ENCODE measurements around the gene EIF3I. TPM values are rescaled to one million over a fixed set of nuclear protein-coding genes. Genes with fewer than 3 reads are reported as not detected.

The EIF3I gene
- total and polyA plus RNA-seq, 2 of the 13 experiments (the other 11 are each of a cell fraction or from before 2014, with no cell fraction given) = 210 to 223 TPM

DNA sequence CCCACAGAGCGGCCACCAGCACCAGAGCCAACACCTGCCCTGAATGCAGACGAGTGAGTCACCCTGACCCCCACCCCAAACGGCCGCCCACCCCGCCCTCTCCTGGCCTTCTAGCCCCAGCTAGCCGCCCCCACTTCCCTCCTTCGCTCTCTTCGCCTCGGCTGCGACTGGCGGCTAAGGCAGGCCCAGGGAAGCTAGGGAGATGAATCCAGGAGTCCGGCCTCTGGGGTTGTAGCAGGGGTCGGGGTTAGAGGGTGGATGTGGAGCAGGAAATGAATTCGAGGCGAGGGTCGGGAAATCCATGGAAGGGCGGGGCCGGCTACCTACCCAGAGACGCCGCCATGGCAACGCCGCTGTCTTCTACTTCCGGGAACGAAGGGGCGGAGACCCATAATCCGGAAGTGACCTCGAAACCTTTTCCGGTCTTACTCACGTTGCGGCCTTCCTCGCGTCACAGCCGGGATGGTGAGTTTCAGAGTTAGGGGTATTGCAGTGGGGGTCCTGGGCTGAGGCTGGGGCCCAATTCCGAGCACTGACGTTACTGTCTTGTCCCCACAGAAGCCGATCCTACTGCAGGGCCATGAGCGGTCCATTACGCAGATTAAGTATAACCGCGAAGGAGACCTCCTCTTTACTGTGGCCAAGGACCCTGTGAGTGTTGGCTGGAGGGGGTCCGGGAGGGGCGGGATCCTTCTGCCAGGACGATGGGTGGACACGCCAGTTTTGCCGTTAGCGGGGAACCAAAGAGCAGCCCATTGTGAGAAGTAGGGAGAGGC lies at the start of gene EIF3I, which contains the start of gene TMEM234 (continued):
- TF ChIP-seq, protein P1, sequence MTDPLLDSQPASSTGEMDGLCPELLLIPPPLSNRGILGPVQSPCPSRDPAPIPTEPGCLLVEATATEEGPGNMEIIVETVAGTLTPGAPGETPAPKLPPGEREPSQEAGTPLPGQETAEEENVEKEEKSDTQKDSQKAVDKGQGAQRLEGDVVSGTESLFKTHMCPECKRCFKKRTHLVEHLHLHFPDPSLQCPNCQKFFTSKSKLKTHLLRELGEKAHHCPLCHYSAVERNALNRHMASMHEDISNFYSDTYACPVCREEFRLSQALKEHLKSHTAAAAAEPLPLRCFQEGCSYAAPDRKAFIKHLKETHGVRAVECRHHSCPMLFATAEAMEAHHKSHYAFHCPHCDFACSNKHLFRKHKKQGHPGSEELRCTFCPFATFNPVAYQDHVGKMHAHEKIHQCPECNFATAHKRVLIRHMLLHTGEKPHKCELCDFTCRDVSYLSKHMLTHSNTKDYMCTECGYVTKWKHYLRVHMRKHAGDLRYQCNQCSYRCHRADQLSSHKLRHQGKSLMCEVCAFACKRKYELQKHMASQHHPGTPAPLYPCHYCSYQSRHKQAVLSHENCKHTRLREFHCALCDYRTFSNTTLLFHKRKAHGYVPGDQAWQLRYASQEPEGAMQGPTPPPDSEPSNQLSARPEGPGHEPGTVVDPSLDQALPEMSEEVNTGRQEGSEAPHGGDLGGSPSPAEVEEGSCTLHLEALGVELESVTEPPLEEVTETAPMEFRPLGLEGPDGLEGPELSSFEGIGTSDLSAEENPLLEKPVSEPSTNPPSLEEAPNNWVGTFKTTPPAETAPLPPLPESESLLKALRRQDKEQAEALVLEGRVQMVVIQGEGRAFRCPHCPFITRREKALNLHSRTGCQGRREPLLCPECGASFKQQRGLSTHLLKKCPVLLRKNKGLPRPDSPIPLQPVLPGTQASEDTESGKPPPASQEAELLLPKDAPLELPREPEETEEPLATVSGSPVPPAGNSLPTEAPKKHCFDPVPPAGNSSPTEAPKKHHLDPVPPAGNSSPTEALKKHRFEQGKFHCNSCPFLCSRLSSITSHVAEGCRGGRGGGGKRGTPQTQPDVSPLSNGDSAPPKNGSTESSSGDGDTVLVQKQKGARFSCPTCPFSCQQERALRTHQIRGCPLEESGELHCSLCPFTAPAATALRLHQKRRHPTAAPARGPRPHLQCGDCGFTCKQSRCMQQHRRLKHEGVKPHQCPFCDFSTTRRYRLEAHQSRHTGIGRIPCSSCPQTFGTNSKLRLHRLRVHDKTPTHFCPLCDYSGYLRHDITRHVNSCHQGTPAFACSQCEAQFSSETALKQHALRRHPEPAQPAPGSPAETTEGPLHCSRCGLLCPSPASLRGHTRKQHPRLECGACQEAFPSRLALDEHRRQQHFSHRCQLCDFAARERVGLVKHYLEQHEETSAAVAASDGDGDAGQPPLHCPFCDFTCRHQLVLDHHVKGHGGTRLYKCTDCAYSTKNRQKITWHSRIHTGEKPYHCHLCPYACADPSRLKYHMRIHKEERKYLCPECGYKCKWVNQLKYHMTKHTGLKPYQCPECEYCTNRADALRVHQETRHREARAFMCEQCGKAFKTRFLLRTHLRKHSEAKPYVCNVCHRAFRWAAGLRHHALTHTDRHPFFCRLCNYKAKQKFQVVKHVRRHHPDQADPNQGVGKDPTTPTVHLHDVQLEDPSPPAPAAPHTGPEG (CRISPR knock-in tag; IDR thresholded peaks at IDR 0.05) = no peak
- TF ChIP-seq MAFF (IDR thresholded peaks at IDR 0.05; ENCODE audit: low read depth, low read length) (no peak), NFRKB (IDR thresholded peaks at IDR 0.05) (no peak), MTA3 (CRISPR knock-in tag; IDR thresholded peaks at IDR 0.05) (no peak), NAIF1 (CRISPR knock-in tag; IDR thresholded peaks at IDR 0.05; ENCODE audit: borderline replicate concordance) (no peak), ZNF619 (CRISPR knock-in tag; IDR thresholded peaks at IDR 0.05) (peak; percentile 63; the same call in 1 of the 2 replicates), MED1 (CRISPR knock-in tag; IDR thresholded peaks at IDR 0.05) (peak; percentile 63; the same call in 1 of the 2 replicates), FOXK1 (CRISPR knock-in tag; IDR thresholded peaks at IDR 0.05; ENCODE audit: borderline replicate concordance, low read depth) (0 out of 2 replicates have a peak, but pooled peaks have one; percentile 45), TARDBP (CRISPR knock-in tag; IDR thresholded peaks at IDR 0.05) (0 out of 2 replicates have a peak, but pooled peaks have one; percentile 40), NFE2L1 (CRISPR knock-in tag; IDR thresholded peaks at IDR 0.05; ENCODE audit: borderline replicate concordance) (no peak)
- TF ChIP-seq, protein P2, sequence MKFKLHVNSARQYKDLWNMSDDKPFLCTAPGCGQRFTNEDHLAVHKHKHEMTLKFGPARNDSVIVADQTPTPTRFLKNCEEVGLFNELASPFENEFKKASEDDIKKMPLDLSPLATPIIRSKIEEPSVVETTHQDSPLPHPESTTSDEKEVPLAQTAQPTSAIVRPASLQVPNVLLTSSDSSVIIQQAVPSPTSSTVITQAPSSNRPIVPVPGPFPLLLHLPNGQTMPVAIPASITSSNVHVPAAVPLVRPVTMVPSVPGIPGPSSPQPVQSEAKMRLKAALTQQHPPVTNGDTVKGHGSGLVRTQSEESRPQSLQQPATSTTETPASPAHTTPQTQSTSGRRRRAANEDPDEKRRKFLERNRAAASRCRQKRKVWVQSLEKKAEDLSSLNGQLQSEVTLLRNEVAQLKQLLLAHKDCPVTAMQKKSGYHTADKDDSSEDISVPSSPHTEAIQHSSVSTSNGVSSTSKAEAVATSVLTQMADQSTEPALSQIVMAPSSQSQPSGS (CRISPR knock-in tag; IDR thresholded peaks at IDR 0.05) = 0 out of 2 replicates have a peak, but pooled peaks have one; percentile 32
- TF ChIP-seq, protein P3, sequence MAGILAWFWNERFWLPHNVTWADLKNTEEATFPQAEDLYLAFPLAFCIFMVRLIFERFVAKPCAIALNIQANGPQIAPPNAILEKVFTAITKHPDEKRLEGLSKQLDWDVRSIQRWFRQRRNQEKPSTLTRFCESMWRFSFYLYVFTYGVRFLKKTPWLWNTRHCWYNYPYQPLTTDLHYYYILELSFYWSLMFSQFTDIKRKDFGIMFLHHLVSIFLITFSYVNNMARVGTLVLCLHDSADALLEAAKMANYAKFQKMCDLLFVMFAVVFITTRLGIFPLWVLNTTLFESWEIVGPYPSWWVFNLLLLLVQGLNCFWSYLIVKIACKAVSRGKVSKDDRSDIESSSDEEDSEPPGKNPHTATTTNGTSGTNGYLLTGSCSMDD (CRISPR knock-in tag; IDR thresholded peaks at IDR 0.05) = no peak
- TF ChIP-seq, protein P4, sequence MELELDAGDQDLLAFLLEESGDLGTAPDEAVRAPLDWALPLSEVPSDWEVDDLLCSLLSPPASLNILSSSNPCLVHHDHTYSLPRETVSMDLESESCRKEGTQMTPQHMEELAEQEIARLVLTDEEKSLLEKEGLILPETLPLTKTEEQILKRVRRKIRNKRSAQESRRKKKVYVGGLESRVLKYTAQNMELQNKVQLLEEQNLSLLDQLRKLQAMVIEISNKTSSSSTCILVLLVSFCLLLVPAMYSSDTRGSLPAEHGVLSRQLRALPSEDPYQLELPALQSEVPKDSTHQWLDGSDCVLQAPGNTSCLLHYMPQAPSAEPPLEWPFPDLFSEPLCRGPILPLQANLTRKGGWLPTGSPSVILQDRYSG (CRISPR knock-in tag; IDR thresholded peaks at IDR 0.05) = no peak
- TF ChIP-seq, protein P5, sequence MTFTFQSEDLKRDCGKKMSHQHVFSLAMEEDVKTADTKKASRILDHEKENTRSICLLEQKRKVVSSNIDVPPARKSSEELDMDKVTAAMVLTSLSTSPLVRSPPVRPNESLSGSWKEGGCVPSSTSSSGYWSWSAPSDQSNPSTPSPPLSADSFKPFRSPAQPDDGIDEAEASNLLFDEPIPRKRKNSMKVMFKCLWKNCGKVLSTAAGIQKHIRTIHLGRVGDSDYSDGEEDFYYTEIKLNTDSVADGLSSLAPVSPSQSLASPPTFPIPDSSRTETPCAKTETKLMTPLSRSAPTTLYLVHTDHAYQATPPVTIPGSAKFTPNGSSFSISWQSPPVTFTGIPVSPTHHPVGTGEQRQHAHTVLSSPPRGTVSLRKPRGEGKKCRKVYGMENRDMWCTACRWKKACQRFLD (CRISPR knock-in tag; IDR thresholded peaks at IDR 0.05; ENCODE audit: borderline replicate concordance) = no peak
- TF ChIP-seq, protein P6, sequence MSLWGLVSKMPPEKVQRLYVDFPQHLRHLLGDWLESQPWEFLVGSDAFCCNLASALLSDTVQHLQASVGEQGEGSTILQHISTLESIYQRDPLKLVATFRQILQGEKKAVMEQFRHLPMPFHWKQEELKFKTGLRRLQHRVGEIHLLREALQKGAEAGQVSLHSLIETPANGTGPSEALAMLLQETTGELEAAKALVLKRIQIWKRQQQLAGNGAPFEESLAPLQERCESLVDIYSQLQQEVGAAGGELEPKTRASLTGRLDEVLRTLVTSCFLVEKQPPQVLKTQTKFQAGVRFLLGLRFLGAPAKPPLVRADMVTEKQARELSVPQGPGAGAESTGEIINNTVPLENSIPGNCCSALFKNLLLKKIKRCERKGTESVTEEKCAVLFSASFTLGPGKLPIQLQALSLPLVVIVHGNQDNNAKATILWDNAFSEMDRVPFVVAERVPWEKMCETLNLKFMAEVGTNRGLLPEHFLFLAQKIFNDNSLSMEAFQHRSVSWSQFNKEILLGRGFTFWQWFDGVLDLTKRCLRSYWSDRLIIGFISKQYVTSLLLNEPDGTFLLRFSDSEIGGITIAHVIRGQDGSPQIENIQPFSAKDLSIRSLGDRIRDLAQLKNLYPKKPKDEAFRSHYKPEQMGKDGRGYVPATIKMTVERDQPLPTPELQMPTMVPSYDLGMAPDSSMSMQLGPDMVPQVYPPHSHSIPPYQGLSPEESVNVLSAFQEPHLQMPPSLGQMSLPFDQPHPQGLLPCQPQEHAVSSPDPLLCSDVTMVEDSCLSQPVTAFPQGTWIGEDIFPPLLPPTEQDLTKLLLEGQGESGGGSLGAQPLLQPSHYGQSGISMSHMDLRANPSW (CRISPR knock-in tag; IDR thresholded peaks at IDR 0.05; ENCODE audit: borderline replicate concordance) = no peak

All from HepG2 (cell line).